Chondrocyte (in vitro differentiated cells): Measurements from ENCODE around the gene IL21R. TPM values are rescaled to one million over a fixed set of nuclear protein-coding genes. Genes with fewer than 3 reads are reported as not detected.

ENCODE experiments used
- DNase-seq: peaks from one replicate; pipeline ENCODE4 v3.0.0; 2021; ENCODE audit warnings: mixed read lengths, low spot score
- H3K27ac Mint-ChIP-seq: one replicate; pipeline ENCODE4 v1.8.0; 2021; ENCODE audit warnings: mild to moderate bottlenecking, moderate library complexity, mixed read lengths; ENCODE audit not compliant: unreplicated experiment
- H3K27me3 Mint-ChIP-seq: 2 replicates; pipeline ENCODE4 v1.8.0; 2021; ENCODE audit warnings: low read depth, mixed read lengths
- H3K36me3 Mint-ChIP-seq: 2 replicates; pipeline ENCODE4 v1.8.0; 2021; ENCODE audit warnings: low read depth, mixed read lengths
- H3K4me1 Mint-ChIP-seq: 2 replicates; pipeline ENCODE4 v1.8.0; 2021; ENCODE audit warnings: low read depth, mild to moderate bottlenecking, mixed read lengths
- H3K4me3 Mint-ChIP-seq: one replicate; pipeline ENCODE4 v1.8.0; 2021; ENCODE audit warnings: mild to moderate bottlenecking, moderate library complexity, mixed read lengths; ENCODE audit not compliant: unreplicated experiment
- H3K9me3 Mint-ChIP-seq: 2 replicates; pipeline ENCODE4 v1.8.0; 2021; ENCODE audit warnings: low read depth, mixed read lengths
- CTCF ChIP-seq: fragments of 200-600 bp; sonication (generic); IDR thresholded peaks from 2 replicates; pipeline ENCODE4 v1.5.0; 2021; ENCODE audit warnings: antibody characterized with exemption, mild to moderate bottlenecking, moderate library complexity
- total RNA-seq: library from RNA; stranded (reverse); gene quantifications from 3 replicates; pipeline ENCODE4 v1.2.1, GENCODE V29; 2021

The IL21R gene
- total RNA-seq, 1 donor from 2014 or later, result 2.2 TPM

- peaks cover 25% of the 10 kb centered on the region for H3K4me1 Mint-ChIP-seq
- peak overlapping the region; percentile 34 for H3K4me3 Mint-ChIP-seq
- TF ChIP-seq CTCF, result peak; percentile 20
- peaks cover 46% of the 10 kb centered on the region for H3K36me3 Mint-ChIP-seq
- DNase-seq, result peak; percentile 57
- peak overlapping the region; percentile 92 for H3K27ac Mint-ChIP-seq
- H3K9me3 Mint-ChIP-seq, result no peaks in the 10 kb centered on the region
- H3K27me3 Mint-ChIP-seq, result no peaks in the 10 kb centered on the region
These were observed 74.3 kb downstream of the IL21R start for GRCh38 chr16:27476240-27476639.

GRCh38 chr16:27480761-27481160, 78.8 kb downstream of the IL21R start:
- Mint-ChIP-seq H3K4me1 (peaks cover 13% of the 10 kb centered on the region), H3K36me3 (peaks cover 50% of the 10 kb centered on the region), H3K27ac (no peak overlapping the region), H3K4me3 (no peak overlapping the region), H3K27me3 (no peaks in the 10 kb centered on the region), H3K9me3 (no peaks in the 10 kb centered on the region)
- DNase-seq, result peak; percentile 59
- no peak for TF ChIP-seq CTCF

GRCh38 chr16:27481282-27481934, 79.4 kb downstream of the IL21R start:
- Mint-ChIP-seq H3K27me3 (no peaks in the 10 kb centered on the region), H3K4me3 (no peak overlapping the region), H3K4me1 (peaks cover 7% of the 10 kb centered on the region), H3K27ac (no peak overlapping the region), H3K36me3 (peaks cover 50% of the 10 kb centered on the region), H3K9me3 (no peaks in the 10 kb centered on the region)
- DNase-seq, result peak; percentile 70
- no peak for TF ChIP-seq CTCF

- no peaks in the 10 kb centered on the region for H3K9me3 Mint-ChIP-seq
- no peak for TF ChIP-seq CTCF
- no peak overlapping the region for H3K27ac Mint-ChIP-seq
- no peaks in the 10 kb centered on the region for H3K27me3 Mint-ChIP-seq
- H3K4me1 Mint-ChIP-seq, result no peaks in the 10 kb centered on the region
- peaks cover 53% of the 10 kb centered on the region for H3K36me3 Mint-ChIP-seq
- H3K4me3 Mint-ChIP-seq, result no peak overlapping the region
- peak; percentile 44 for DNase-seq
These were observed 80.6 kb downstream of the IL21R start for GRCh38 chr16:27482397-27483087.

GRCh38 chr16:27483088-27483437, 81.1 kb downstream of the IL21R start:
- Mint-ChIP-seq H3K4me3 (no peak overlapping the region), H3K27me3 (no peaks in the 10 kb centered on the region), H3K36me3 (peaks cover 55% of the 10 kb centered on the region), H3K9me3 (no peaks in the 10 kb centered on the region), H3K4me1 (no peaks in the 10 kb centered on the region), H3K27ac (no peak overlapping the region)
- TF ChIP-seq CTCF, result no peak
- peak; percentile 24 for DNase-seq
